Vagina (tissue), 2 donors: ENCODE data around the gene EEIG1. TPM values are rescaled to one million over a fixed set of nuclear protein-coding genes. Genes with fewer than 3 reads are reported as not detected.
A peak's percentile ranks its signal among the peaks of the same experiment; 100 is the strongest.

ENCODE experiments used
- DNase-seq, 2 donors: peaks; one replicate each; pipeline ENCODE4 v3.0.0-alpha.2; 2017; ENCODE audit errors: extremely low spot score in 2 of 2
- H3K27ac ChIP-seq: fragments of 200-600 bp; sonication (generic); one replicate; pipeline ENCODE4 v1.5.1; 2019
- H3K27me3 ChIP-seq: fragments of 200-600 bp; sonication (generic); one replicate; pipeline ENCODE4 v1.5.1; 2019
- H3K36me3 ChIP-seq, 2 donors: fragments of 200-600 bp; sonication (generic); one replicate each; pipeline ENCODE4 v1.5.1; 2017 to 2019
- H3K4me1 ChIP-seq: fragments of 200-600 bp; sonication (generic); one replicate; pipeline ENCODE4 v1.5.1; 2019
- H3K4me3 ChIP-seq, 2 donors: fragments of 200-600 bp; sonication (generic); 1 replicate in 1 of 2; 2 replicates in 1 of 2; pipeline ENCODE4 v1.5.1; 2016 to 2019
- H3K9me3 ChIP-seq: fragments of 200-600 bp; sonication (generic); one replicate; pipeline ENCODE4 v1.5.1; 2019
- POLR2A ChIP-seq, 2 donors: fragments of 450-650 bp; IDR thresholded peaks; one replicate each; pipeline ENCODE4 v1.6.1; 2017; ENCODE audit warnings: antibody characterized with exemption in 2 of 2, mild to moderate bottlenecking in 2 of 2, moderate library complexity in 2 of 2
- POLR2AphosphoS5 ChIP-seq, 2 donors: sonication (generic); formaldehyde crosslinking; IDR thresholded peaks; one replicate each; pipeline ENCODE4 v1.9.0; 2017; ENCODE audit warnings: antibody characterized with exemption in 2 of 2, mild to moderate bottlenecking in 2 of 2, low read depth in 1 of 2; ENCODE audit not compliant: insufficient read depth in 1 of 2
- intact Hi-C: fragments of 100-400 bp; cut with DNase I; formaldehyde crosslinking; loops from one replicate; pipeline ENCODE4 v1.15.1; 2023
- total RNA-seq: library from RNA; depleted of rRNA; stranded (reverse); fragments of >200 nt; gene quantifications from one replicate; pipeline ENCODE4 v1.2.3, GENCODE V29; 2016
- TF ChIP-seq, protein P1 (sequence below), 3 experiments: fragments of 450-650 bp in 2 of 3; fragments of 200-600 bp in 1 of 3; sonication (generic) in 1 of 3; IDR thresholded peaks; one replicate each; pipeline ENCODE4 v1.5.1; 2017 to 2019; ENCODE audit warnings: antibody characterized with exemption in 3 of 3, mild to moderate bottlenecking in 2 of 3, moderate library complexity in 2 of 3

The EEIG1 gene
- total RNA-seq, 1 donor from 2014 or later, result 30.9 TPM

GRCh38 chr9:128006332-128006996 is 25.7 kb upstream of the EEIG1 start:
- peaks cover 23% of the 10 kb centered on the region for H3K4me1 ChIP-seq
- TF ChIP-seq POLR2AphosphoS5 (IDR thresholded peaks at IDR 0.05; ENCODE audit: insufficient read depth in 1 of 2, low read depth in 1 of 2), result no peak
- TF ChIP-seq, protein P1, sequence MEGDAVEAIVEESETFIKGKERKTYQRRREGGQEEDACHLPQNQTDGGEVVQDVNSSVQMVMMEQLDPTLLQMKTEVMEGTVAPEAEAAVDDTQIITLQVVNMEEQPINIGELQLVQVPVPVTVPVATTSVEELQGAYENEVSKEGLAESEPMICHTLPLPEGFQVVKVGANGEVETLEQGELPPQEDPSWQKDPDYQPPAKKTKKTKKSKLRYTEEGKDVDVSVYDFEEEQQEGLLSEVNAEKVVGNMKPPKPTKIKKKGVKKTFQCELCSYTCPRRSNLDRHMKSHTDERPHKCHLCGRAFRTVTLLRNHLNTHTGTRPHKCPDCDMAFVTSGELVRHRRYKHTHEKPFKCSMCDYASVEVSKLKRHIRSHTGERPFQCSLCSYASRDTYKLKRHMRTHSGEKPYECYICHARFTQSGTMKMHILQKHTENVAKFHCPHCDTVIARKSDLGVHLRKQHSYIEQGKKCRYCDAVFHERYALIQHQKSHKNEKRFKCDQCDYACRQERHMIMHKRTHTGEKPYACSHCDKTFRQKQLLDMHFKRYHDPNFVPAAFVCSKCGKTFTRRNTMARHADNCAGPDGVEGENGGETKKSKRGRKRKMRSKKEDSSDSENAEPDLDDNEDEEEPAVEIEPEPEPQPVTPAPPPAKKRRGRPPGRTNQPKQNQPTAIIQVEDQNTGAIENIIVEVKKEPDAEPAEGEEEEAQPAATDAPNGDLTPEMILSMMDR (IDR thresholded peaks at IDR 0.05), result no peak
- no peak for TF ChIP-seq POLR2A (IDR thresholded peaks at IDR 0.05)
- DNase-seq, result no peak
- no peaks in the 10 kb centered on the region for H3K36me3 ChIP-seq
- no peak overlapping the region for H3K27ac ChIP-seq
- H3K4me3 ChIP-seq, result no peak overlapping the region
- H3K9me3 ChIP-seq, result no peaks in the 10 kb centered on the region
- intact Hi-C loops, result no loop called here
- no peaks in the 10 kb centered on the region for H3K27me3 ChIP-seq

- Histone ChIP-seq H3K4me3 (no peak overlapping the region), H3K9me3 (no peaks in the 10 kb centered on the region), H3K36me3 (no peaks in the 10 kb centered on the region), H3K27me3 (no peaks in the 10 kb centered on the region), H3K27ac (no peak overlapping the region), H3K4me1 (peaks cover 23% of the 10 kb centered on the region)
- TF ChIP-seq POLR2A (IDR thresholded peaks at IDR 0.05) (no peak), POLR2AphosphoS5 (IDR thresholded peaks at IDR 0.05; ENCODE audit: insufficient read depth in 1 of 2, low read depth in 1 of 2) (peak in 1 of 2 donors; percentile 57)
- TF ChIP-seq, protein P1 (IDR thresholded peaks at IDR 0.05), result no peak
- DNase-seq, result no peak
- intact Hi-C loops, result no loop called here
These were observed 25.1 kb upstream of the EEIG1 start for GRCh38 chr9:128005923-128006322.

GRCh38 chr9:128003966-128004604 is 23.3 kb upstream of the EEIG1 start:
- H3K27ac ChIP-seq, result no peak overlapping the region
- H3K4me3 ChIP-seq, result no peak overlapping the region
- TF ChIP-seq POLR2AphosphoS5 (IDR thresholded peaks at IDR 0.05; ENCODE audit: insufficient read depth in 1 of 2, low read depth in 1 of 2) (no peak), POLR2A (IDR thresholded peaks at IDR 0.05) (no peak)
- TF ChIP-seq, protein P1 (IDR thresholded peaks at IDR 0.05), result no peak
- DNase-seq, result no peak
- intact Hi-C loops, result no loop called here
- peaks cover 23% of the 10 kb centered on the region for H3K4me1 ChIP-seq
- no peaks in the 10 kb centered on the region for H3K9me3 ChIP-seq
- no peaks in the 10 kb centered on the region for H3K36me3 ChIP-seq
- H3K27me3 ChIP-seq, result no peaks in the 10 kb centered on the region

GRCh38 chr9:128002959-128003358 is 22.2 kb upstream of the EEIG1 start:
- intact Hi-C loops, result no loop called here
- H3K9me3 ChIP-seq, result no peaks in the 10 kb centered on the region
- no peak overlapping the region for H3K27ac ChIP-seq
- no peaks in the 10 kb centered on the region for H3K36me3 ChIP-seq
- no peaks in the 10 kb centered on the region for H3K27me3 ChIP-seq
- DNase-seq, result no peak
- H3K4me1 ChIP-seq, result peaks cover 20% of the 10 kb centered on the region
- TF ChIP-seq, protein P1 (IDR thresholded peaks at IDR 0.05), result no peak
- no peak for TF ChIP-seq POLR2AphosphoS5 (IDR thresholded peaks at IDR 0.05; ENCODE audit: insufficient read depth in 1 of 2, low read depth in 1 of 2)
- no peak for TF ChIP-seq POLR2A (IDR thresholded peaks at IDR 0.05)
- H3K4me3 ChIP-seq, result no peak overlapping the region

DNA sequence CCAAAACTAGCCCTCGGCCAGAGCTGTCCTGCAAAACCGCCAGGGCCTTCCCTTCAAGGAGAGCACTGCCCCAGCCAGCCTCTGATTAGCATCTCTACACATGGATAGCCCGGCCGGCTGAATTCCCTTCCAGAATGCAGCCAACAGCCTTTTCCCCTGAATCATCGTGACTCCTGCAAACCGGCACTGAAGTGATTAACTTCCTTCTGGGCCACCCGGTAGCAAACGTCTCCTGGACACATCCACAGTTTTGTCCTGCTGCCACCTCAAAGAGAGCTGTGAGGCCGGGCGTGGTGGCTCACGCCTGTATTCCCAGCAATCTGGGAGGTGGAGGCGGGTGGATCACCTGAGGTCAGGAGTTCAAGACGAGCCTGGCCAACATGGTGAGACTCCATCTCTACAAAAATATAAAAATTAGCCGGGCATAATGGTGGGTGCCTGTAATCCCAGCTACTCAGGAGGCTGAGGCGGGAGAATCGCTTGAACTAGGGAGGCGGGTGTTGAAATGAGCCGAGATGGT is 21.1 kb upstream of the EEIG1 start:
- TF ChIP-seq, protein P1 (IDR thresholded peaks at IDR 0.05), result no peak
- peak in 1 of 2 donors; percentile 57 for TF ChIP-seq POLR2AphosphoS5 (IDR thresholded peaks at IDR 0.05; ENCODE audit: insufficient read depth in 1 of 2, low read depth in 1 of 2)
- no peaks in the 10 kb centered on the region for H3K9me3 ChIP-seq
- intact Hi-C loops, result no loop called here
- H3K4me1 ChIP-seq, result peaks cover 9% of the 10 kb centered on the region
- no peaks in the 10 kb centered on the region for H3K36me3 ChIP-seq
- no peak overlapping the region for H3K4me3 ChIP-seq
- no peak for DNase-seq
- H3K27ac ChIP-seq, result peak overlapping the region; percentile 40
- H3K27me3 ChIP-seq, result no peaks in the 10 kb centered on the region
